ENCODE results near the gene PRR19.

PRR19 gene

DNA sequence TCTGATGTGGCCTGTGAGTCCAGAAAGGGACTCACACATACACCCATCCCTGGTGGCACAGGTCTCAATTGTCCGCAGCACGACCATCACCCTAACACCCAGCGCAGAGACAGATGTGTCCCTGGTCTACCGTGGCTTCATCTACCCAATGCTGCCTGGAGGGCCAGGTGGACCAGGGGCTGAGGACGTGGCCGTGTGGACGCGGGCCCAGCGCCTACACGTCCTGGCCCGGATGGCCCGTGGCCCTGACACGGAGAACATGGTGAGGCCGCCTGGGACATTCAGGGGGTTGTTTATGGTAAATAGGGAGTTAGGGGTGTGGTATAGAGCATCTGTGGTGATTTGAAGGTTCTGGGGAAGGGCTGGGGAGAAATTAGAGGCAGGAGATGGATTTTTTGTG is 46.3 kb downstream of the PRR19 start:
- H3K27ac Mint-ChIP-seq: no peak overlapping the region
- H3K36me3 Mint-ChIP-seq (ENCODE audit: low read depth): no peaks in the 10 kb centered on the region
- H3K9me3 Mint-ChIP-seq: no peaks in the 10 kb centered on the region
- H3K27me3 Mint-ChIP-seq (ENCODE audit: low read depth): no peaks in the 10 kb centered on the region
- no peaks in the 10 kb centered on the region for H3K4me1 Mint-ChIP-seq (ENCODE audit: low read depth)
- no peak overlapping the region for H3K4me3 Mint-ChIP-seq

- Mint-ChIP-seq H3K9me3 (no peaks in the 10 kb centered on the region), H3K4me3 (no peak overlapping the region), H3K36me3 (ENCODE audit: low read depth) (no peaks in the 10 kb centered on the region), H3K27ac (no peak overlapping the region), H3K27me3 (ENCODE audit: low read depth) (no peaks in the 10 kb centered on the region), H3K4me1 (ENCODE audit: low read depth) (no peaks in the 10 kb centered on the region)
Observed at GRCh38 chr19:42349378-42350107, 47.6 kb downstream of the PRR19 start.

GRCh38 chr19:42350417-42350816 is 48.5 kb downstream of the PRR19 start:
- peaks cover 2% of the 10 kb centered on the region for H3K4me1 Mint-ChIP-seq (ENCODE audit: low read depth)
- no peak overlapping the region for H3K27ac Mint-ChIP-seq
- no peak overlapping the region for H3K4me3 Mint-ChIP-seq
- no peaks in the 10 kb centered on the region for H3K9me3 Mint-ChIP-seq
- no peaks in the 10 kb centered on the region for H3K27me3 Mint-ChIP-seq (ENCODE audit: low read depth)
- no peaks in the 10 kb centered on the region for H3K36me3 Mint-ChIP-seq (ENCODE audit: low read depth)

DNA sequence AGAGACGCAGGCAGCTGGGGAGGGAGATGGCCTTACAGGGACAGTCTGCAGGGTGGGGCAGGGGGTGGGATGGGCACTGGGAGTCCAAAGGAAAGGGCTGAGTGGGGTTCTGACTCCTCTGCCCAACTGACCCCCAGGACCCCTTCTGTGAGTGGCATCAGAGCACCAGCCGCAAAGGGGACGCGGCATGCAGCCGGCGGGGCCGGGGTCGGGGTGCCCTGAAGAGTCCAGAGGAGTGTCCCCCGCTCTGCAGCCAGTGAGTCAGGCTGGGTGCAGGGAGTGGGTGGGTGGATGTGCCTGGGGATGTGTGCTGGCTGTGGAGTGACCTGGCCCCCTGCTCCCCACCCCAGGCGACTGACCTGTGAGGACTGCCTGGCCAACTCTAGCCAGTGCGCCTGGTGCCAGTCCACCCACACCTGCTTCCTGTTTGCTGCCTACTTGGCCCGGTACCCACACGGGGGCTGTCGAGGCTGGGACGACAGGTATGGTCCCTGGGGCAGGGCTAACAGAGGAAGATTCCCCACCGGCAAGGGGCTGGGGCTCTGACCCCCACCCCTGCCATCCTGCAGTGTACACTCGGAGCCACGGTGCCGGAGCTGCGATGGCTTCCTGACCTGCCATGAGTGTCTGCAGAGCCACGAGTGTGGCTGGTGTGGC is 49.3 kb downstream of the PRR19 start:
- Mint-ChIP-seq H3K36me3 (ENCODE audit: low read depth) (no peaks in the 10 kb centered on the region), H3K9me3 (no peaks in the 10 kb centered on the region), H3K27me3 (ENCODE audit: low read depth) (no peaks in the 10 kb centered on the region), H3K27ac (no peak overlapping the region), H3K4me3 (no peak overlapping the region), H3K4me1 (ENCODE audit: low read depth) (peaks cover 2% of the 10 kb centered on the region)

DNA sequence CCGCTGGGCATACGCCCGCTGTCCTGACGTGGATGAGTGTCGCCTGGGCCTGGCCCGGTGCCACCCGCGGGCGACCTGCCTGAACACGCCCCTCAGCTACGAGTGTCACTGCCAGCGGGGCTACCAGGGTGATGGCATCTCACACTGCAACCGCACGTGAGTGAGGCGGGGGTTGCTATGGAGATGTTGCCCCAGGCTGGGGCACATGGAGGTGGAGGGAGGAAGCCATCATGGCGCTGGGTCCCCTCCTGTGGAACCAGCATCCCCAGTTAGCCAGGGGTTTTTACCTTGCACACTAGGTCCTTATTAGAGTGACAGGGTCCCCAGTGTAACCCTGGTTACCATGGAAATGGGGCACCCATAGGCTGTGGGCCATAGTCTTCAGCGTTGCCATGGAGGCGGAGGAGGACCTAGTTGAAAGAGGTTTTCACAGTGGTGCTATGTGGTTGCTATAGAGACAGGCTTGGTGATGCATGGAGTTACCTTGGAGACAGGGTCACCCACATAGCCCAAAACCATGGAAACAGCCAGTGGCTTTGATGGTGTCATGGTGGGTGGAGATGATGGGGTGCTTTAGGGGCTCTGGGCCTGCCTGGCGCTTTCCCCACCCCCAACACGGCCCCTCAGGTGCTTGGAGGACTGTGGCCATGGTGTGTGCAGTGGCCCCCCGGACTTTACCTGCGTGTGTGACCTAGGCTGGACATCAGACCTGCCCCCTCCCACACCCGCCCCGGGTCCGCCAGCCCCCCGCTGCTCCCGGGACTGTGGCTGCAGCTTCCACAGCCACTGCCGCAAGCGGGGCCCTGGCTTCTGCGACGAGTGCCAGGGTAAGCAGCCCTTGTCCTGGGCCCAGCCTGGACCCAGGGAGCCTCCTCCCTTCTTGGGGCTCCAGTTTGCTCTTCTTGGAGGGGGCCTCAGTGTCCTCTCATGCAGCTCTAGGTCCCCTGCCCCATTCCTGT is 50.6 kb downstream of the PRR19 start:
- Mint-ChIP-seq H3K9me3 (no peaks in the 10 kb centered on the region), H3K4me3 (no peak overlapping the region), H3K36me3 (ENCODE audit: low read depth) (no peaks in the 10 kb centered on the region), H3K4me1 (ENCODE audit: low read depth) (peaks cover 2% of the 10 kb centered on the region), H3K27ac (no peak overlapping the region), H3K27me3 (ENCODE audit: low read depth) (no peaks in the 10 kb centered on the region)

GRCh38 chr19:42353341-42354015 is 51.5 kb downstream of the PRR19 start:
- H3K9me3 Mint-ChIP-seq: no peaks in the 10 kb centered on the region
- H3K27me3 Mint-ChIP-seq (ENCODE audit: low read depth): no peaks in the 10 kb centered on the region
- no peak overlapping the region for H3K4me3 Mint-ChIP-seq
- no peaks in the 10 kb centered on the region for H3K36me3 Mint-ChIP-seq (ENCODE audit: low read depth)
- H3K4me1 Mint-ChIP-seq (ENCODE audit: low read depth): peaks cover 2% of the 10 kb centered on the region
- H3K27ac Mint-ChIP-seq: no peak overlapping the region

GRCh38 chr19:42355896-42356295 is 54.0 kb downstream of the PRR19 start:
- no peaks in the 10 kb centered on the region for H3K27me3 Mint-ChIP-seq (ENCODE audit: low read depth)
- no peaks in the 10 kb centered on the region for H3K9me3 Mint-ChIP-seq
- H3K4me3 Mint-ChIP-seq: no peak overlapping the region
- no peaks in the 10 kb centered on the region for H3K36me3 Mint-ChIP-seq (ENCODE audit: low read depth)
- peaks cover 2% of the 10 kb centered on the region for H3K4me1 Mint-ChIP-seq (ENCODE audit: low read depth)
- H3K27ac Mint-ChIP-seq: no peak overlapping the region

DNA sequence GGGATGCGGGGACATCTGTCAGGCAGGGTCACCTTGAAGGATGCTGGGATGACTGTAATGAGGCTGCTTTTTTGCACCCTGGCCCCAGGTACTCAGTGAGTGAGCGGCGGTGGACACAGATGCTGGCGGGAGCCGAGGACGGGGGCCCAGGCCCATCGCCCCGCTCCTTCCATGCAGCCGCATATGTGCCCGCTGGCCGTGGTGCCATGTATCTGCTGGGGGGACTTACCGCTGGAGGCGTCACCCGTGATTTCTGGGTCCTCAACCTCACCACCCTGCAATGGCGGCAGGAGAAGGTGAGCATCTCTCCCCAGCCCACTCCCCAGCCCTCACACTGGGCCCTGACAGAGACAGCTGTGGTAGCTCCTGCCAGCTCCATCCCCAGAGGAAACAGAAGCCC is 54.8 kb downstream of the PRR19 start:
- no peaks in the 10 kb centered on the region for H3K27me3 Mint-ChIP-seq (ENCODE audit: low read depth)
- H3K4me3 Mint-ChIP-seq: no peak overlapping the region
- H3K9me3 Mint-ChIP-seq: no peaks in the 10 kb centered on the region
- no peaks in the 10 kb centered on the region for H3K36me3 Mint-ChIP-seq (ENCODE audit: low read depth)
- H3K4me1 Mint-ChIP-seq (ENCODE audit: low read depth): peaks cover 2% of the 10 kb centered on the region
- H3K27ac Mint-ChIP-seq: no peak overlapping the region

DNA sequence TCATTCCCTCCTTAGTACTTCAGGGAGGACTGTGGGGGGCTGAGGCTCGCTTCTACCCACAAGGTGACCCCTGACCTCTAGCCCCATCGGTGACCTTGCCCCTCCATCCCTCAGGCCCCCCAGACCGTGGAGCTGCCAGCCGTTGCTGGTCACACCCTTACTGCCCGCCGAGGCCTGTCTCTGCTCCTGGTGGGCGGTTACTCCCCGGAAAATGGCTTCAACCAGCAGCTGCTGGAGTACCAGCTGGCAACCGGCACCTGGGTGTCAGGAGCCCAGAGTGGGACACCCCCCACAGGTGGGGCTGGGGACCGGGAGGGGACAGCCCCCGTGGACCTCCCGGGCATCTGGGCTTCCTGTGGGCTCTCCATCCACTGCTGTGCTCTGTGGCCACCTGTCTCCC is 55.4 kb downstream of the PRR19 start:
- Mint-ChIP-seq H3K4me3 (no peak overlapping the region), H3K27me3 (ENCODE audit: low read depth) (no peaks in the 10 kb centered on the region), H3K27ac (no peak overlapping the region), H3K9me3 (no peaks in the 10 kb centered on the region), H3K36me3 (ENCODE audit: low read depth) (no peaks in the 10 kb centered on the region), H3K4me1 (ENCODE audit: low read depth) (peaks cover 2% of the 10 kb centered on the region)
